ENCODE measurements around the gene RPLP2. TPM values are rescaled to one million over a fixed set of nuclear protein-coding genes. Genes with fewer than 3 reads are reported as not detected.
A peak's percentile ranks its signal among the peaks of the same experiment; 100 is the strongest.

The RPLP2 gene
- total RNA-seq, 2 donors from 2014 or later, result 1,811 to 1,846 TPM

DNA sequence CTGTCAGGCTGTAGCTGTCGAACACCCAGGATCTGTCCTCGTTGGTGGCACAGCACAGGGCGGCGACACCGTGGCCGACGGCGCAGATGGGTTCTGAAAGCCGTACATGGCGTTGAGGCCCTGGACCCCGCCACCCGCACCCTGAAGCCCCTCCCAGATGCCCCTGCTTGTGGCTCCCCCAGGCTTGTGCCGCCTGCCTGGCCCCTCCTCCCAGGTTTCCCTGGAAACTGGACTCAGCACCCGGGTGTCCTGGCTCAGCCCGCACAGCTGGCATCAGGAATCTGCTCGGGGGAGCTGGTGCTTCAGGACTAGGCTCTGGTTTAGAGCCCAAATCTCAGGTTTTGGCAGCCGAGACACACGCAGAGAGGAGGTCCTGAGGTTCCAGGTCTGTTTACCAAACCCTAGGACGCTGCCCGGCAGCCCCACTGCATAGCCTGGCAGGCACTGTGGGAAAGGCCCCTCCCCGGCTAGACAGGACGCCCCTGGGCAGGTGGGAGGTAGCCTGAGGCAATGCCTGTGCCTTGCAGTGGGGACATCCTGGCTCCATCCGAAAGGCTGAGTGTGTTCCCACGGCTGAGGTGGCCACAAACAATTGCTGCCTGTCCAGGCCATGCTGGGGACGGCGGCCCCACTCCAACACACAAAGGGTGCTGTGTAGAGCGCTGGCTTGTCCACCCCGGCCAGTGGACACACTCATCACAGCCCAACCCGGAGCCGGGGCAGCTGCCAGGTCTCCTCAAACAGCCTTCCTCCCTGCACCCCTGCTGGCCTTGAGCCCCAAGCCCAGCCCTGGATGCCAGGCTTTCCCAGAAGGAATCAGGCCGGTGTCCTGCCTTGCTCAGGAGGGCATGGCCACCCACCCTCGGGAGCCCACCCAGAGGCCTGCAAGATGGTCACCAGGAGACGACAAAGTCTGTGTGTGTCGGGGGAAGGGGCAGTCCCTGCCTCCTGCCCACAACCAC, 37.1 kb upstream of the RPLP2 start:
- no peak for ATAC-seq
- DNase-seq, result no peak
- intact Hi-C loops (cut with DNase I, micrococcal nuclease), result no loop called here

DNA sequence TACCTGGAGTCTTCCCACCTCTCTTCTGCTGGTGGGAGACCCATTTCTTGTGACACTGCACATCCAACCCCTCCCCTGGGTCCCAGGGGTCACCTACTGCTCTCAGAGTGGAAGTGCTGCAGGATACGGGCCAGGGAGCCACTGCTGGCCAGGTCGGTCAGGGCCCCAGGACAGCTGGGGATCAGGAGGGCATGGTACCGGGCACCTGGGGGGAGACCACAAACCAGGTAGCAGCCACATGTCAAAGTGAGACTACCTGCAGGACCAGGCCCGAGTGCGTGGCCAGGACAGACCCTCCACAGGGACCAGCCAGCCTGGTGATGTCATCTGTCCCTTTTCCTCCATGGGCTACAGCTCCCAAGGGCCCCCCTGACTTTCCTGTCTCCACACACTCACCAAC, 36.3 kb upstream of the RPLP2 start:
- DNase-seq, result no peak

DNA sequence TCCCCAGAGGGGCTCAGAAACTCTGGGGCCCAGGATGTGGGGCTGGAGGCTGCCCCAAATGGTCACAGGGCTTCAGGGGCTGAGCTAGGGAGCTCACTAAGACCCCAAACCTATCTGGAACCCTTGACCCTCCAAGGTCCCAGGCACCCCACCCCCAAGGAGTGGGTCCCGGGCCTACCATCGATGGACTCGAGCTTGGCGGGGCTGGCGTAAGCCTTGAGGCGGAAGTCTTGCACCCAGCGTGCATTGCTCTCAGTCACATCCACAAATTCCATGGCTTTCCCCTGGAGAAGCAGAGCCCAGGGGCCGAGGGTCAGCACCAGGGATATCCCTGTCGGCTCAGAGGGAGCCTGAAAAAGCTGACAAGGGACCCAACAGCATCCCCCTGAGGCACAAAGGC, 35.9 kb upstream of the RPLP2 start:
- intact Hi-C loops (cut with DNase I, micrococcal nuclease), result no loop called here

More for the DNA sequence above, 36.3 kb upstream of the RPLP2 start:
- intact Hi-C loops (cut with DNase I, micrococcal nuclease), result no loop called here
- no peak for ATAC-seq

DNA sequence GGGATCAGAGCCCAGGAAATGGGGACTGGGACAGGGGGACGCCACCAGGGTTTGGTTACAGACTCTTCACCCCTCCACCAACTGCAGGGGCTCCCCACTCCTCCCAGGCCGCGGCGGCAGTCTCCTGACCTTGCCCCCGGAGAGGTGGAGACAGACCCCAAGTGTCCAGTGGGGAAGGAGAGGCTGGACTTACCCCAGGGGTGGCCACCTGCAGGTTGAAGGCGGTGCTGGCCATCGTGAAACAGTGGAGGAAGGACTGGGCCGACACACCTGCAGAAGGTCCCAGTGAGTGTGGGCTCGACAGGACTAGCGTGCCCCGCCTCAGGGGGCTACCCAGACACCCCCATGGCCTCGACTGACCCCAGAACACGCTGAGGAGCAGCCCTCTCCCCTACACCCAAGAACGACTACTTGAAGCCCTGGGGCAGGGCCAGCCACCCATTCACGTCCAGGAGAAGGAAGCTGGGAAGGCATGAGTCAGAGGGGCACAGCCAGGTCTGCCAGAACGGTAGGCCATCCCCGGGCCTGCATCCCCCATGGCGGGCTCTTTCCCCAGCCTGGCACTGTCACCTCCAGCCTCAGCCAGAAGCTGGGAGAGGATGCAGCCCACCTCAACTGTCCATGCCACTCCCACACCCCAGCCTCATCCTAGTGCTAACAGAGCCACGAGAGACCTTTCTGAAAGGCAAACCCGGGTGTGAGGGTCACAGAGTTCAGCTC, 34.7 kb upstream of the RPLP2 start:
- intact Hi-C loops (cut with DNase I, micrococcal nuclease), result no loop called here
- ATAC-seq (no peak), DNase-seq (no peak)

More for the DNA sequence above, 35.9 kb upstream of the RPLP2 start:
- ATAC-seq, result no peak
- no peak for DNase-seq

DNA sequence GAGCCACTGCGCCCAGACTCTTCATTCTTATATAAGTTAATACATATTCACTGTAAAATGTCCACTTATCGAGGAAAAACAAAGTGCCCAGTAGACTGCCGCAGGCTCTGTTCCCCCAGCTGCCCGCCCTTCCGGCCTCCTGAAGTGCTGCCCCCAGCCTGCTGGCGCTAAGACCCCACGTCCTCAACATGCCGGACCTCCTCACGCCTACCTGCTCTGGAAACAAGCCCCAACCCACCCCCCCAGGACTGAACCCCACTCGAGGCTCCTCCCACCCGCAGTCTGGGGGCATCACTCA, 33.6 kb upstream of the RPLP2 start:
- intact Hi-C loops (cut with DNase I, micrococcal nuclease), result no loop called here
- no peak for ATAC-seq
- DNase-seq, result no peak

DNA sequence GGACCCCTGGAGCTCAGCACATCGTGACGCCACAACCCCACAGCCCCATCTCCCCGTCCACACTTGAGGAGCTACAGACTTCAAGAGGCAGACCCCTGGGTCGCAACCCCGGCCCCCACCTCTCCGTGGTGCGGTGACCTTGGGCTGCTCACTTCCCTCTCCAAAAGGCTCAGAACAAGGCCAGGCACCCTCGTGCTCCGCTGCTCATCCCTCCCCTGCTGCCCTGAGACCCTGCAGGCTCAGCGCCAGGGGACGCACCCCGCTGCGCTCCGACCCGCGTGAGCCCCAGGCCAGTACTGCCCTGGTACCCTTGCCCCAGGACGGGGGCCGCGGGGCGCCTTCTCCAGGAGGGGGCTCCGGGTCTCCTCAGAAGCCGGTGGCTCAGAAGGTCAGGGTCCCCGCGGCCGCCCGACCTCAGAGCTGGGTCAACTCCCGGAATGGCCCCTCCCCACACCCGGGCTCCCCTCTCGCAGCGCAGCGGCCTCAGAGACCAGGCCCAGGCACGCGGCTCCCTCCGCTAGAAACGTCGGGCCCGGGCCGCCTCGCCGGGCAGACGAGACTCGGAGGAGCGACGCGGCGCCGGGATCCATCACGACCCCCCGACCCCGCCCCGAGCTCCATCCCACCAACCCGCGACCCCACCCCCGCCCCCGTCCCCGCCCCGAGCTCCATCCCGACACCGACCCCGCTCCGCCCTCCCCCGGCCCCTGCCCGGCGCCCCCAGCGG, 33.0 kb upstream of the RPLP2 start:
- peak in 1 of 2 donors; percentile 57 for DNase-seq
- peak; percentile 45 for ATAC-seq
- intact Hi-C loops (cut with DNase I, micrococcal nuclease), result no loop called here

DNA sequence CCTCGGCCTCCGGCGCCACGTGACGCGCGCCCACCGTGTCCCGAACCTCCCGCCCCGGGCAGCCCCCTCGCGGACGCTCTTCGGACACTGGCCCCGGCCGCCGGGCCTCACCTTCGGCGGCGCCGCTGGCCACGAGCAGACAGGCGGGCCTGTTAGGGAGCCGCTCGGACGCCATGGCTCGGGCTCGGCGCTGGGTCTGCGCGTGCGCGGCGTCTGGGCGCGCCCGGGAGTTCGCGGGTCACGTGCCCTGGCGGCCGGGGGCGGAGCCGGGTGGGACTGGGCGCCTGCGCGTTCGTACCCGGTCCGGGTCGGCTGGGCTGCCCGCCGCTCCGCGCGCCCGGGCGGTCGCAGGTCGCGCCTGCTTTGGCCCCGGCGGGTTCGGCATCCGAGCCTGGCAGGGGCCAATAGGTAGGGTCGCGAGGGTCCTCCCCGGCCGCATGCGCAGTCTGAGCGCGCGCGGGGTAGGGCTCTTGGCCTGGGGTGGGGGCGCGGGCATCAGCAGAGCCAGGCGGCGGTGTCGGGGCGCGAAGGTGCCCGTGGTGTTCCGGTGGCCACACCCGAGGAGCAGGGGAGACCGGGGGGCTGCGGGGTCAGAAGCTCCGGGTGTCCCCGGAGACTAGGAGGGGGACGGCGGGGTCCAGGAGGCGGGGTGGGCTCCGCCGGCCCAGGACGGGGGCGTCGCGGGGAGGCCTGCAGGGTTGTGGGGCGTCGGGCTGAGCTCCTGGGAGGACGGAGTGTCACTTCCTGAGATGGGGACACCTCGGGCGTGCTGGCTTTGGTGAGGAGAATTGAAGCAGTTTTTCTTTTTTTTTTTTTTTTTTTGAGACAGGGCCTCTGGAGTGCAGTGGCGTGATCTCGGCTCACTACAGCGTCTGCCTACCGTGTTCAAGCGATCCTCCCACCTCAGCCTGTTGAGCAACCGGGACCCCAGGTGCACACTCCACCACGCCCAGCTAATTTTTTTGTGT, 32.2 kb upstream of the RPLP2 start, which contains the start of gene GATD1:
Gene GATD1, minus strand, starts transcription at position 200 of the 968 bp plus-strand sequence. Its CDS starts 25 bp downstream, at position 175.
- intact Hi-C loops (cut with DNase I, micrococcal nuclease), result no loop called here
- ATAC-seq (peak; percentile 90), DNase-seq (peak; percentile 87 to 94)

DNA sequence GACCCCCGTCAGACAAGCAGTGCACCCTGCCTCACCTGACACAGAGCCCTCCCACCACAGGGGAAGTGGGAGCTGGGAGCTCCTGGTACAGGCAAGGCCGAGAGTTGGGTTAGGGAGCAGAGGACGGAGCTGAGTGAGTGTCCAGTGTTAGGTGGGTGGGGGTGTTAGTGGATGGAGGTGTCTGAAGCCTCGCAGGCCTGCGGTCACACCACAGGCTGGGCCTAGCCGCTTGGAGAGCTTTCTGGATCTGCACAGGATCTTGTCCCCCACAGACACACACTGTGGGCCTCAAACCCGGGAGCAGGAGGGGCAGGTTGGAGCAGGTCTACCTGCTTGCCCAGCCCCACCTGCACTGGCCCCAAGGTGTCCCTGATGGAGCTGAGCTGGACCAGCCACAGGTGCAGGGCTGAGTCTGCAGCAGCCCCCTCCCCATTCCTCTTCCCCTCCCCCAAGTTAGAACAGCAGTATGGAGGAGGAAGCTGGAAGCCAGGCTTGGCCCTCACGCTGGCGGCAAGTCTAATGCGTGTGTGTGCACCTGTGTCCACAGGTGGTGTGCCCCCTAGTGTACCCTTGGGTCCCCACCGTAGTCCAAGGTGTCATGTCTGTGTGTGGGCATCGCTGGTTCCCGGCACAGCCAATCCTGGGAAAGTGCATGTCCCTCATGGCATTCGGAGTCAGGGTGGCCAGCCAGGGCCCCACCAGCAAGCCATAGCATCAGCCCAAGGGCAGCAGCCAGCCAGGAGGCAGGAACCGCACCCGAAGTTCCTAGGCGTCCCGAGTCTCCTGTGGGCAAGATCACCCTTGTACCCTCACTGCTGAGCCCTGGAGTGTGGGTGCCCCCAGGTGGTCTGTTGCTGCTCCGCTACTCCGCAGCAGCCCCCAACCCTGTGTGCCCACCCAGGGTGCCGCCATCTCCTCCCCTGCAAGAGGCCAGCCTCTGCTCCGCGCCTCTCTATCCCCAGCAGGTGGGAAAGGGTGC, 30.5 kb upstream of the RPLP2 start:
- no peak for DNase-seq
- no peak for ATAC-seq
- intact Hi-C loops (cut with DNase I, micrococcal nuclease), result no loop called here

DNA sequence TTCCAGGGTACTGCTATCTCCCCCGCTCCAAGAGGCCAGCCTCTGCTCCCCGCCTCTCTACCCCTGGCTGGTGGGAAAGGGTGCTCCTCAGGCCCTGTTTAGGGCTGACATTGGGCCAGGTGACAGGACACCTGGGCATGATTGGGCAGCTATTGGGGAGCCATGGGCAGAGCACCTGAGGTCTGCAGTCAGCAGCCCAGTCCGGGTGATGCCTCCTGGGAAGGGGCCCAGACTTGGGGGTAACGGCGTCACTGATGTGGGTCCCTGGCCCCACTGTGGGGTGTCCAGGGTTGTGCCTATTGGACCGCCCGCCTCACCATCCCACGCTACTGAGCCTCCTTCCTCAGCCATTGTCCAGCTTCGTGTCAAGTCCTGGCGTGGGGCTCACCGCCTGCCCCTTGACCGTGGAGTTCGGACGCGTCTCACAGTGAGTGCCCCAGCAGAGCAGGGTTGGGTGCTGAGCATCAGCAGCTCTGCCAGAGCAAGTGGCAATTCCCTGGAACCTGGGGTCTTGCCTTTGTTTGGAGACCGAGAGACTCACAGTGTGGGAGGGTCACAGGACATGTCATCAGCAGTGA, 29.7 kb upstream of the RPLP2 start:
- ATAC-seq, result no peak
- intact Hi-C loops (cut with DNase I, micrococcal nuclease), result no loop called here
- DNase-seq, result no peak

DNA sequence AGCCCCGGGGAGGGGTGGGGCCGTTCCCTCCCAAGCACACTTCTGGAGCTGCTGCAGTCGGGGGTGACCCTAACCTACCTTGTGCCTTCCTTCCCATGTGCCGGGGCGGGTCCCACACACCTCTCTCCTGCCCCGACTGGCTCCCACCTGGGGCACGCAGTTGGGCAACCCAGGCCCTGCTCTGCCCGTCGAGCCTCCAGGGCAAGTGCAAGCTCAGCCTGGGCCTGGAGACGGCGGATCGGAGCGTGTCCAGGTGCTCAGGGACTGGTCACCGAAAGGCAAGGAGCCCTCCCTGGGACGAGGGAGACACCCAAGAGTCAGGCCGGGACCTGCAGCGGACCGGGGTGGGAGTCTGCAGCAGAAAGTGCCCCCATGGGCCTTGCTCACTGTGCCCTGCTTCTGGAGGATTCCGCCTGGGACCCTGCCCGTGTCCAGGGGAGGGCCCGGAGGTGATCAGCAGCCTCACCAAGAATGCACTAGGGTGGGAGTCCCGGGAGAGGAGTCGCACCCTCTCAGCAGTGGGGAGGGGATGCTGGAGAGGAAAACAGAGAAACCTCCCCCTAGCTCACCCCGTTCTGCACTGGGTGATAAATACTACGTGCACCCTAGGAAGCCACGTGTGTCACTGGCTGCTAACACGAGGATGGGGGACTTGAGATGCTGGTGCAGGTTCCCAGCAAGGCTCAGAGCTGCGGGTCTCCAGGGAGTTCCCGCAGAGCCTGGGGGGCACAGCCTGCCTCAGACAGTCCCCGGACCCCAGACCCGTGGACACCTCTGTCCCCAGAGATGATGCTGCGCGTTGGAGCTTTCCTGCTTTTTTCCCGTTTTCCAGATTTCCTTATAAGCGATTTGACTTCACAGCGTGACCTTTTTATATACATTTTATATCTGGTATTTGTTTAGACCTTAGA, 27.2 kb upstream of the RPLP2 start:
- ATAC-seq (no peak), DNase-seq (peak; percentile 6 to 22)
- intact Hi-C loops (cut with DNase I, micrococcal nuclease), result no loop called here

DNA sequence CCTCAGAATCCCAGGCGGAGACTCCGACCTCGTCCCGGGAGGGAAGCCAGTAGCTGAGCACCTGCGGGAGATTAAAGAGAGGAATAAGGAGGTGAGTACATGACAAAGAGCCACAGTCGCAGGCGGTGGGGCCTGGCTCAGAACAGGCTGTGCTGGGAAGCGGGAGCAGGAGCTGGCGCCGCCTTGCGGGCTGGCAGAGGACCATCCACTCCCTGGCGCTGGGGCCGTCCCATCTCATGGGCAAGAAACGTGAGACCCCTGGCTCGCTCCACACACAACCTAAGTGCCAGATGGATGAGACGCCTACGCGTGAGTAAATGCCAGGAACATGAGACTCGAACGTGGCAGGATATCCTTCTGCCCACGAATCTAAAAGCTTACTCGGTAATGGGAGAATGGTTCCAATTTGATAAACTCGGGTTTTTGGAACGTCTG, 26.2 kb upstream of the RPLP2 start:
- peak; percentile 88 for ATAC-seq
- peak; percentile 82 to 84 for DNase-seq
- intact Hi-C loops (cut with DNase I, micrococcal nuclease), result no loop called here

DNA sequence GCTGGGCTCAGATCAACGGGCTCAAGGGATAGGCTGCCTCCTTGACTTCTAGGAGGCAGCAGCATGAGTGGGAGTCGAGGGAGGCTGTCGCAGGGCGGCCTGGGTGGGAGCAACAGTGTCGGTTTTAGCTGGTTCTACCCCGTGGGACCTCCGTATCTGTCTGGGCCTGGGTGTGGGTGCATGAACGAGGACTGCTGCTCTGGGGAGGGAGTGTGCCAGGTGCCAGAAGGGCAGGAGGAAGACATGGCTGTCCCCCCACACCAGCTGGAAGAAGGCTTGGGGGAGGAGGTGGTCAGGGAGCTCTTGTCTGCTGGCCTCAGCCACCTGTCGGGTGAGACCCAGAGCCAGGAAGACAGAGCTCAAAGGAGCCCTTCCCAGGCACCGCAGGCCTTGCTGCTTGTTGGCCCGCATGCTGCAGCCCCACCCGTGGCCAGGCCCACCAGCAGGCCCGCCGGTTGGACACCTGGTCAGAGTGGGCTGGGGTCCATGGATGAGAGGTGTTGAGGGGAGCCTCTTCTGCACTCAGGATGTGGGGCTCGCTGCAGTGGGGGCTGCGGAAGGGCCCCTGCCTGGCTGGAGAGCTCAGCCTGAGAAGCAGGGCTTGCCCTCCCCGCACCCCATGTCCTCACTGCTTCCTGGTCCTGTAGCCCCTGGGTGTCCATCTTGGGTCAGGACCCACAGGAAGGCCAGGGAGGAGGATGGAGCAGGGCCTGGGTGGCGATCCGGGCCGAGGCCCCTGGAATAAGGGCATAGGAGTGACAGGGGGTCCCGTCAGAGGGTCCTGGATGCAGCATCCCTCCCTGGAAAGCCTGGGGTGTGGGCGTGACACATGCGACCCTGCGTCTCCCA, 23.3 kb upstream of the RPLP2 start:
- intact Hi-C loops (cut with DNase I, micrococcal nuclease), result no loop called here
- ATAC-seq, result no peak
- DNase-seq, result no peak

DNA sequence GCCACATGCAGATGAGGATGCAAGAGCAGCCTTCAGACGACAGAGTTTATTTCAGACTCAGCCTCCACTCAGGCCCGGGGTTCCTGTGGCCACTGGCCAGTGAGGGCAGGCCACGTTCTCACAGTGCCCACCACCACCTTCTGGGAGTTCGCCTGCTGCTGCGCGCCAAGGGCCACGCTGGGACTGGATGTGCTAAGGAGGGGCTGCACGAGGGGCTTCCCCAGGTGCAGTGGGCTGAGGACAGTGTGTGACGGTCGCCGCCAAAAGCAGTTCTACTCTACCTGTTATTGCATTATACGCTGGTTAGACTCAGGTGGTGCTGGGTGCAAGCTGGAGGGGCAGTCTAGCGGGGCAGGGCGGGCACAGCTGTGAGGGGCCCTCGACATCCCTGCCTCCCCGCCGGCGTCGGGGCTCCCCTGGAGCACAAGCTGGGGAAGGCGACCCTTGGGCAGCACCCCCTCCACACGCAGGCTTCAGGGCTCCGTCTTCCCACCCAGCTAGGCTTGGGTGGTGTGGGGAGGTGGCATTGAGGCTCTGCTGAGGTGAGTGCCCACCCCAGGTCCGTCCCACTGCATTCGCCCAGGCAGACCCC, 22.6 kb upstream of the RPLP2 start:
- no peak for ATAC-seq
- intact Hi-C loops (cut with DNase I, micrococcal nuclease), result no loop called here
- DNase-seq, result no peak

DNA sequence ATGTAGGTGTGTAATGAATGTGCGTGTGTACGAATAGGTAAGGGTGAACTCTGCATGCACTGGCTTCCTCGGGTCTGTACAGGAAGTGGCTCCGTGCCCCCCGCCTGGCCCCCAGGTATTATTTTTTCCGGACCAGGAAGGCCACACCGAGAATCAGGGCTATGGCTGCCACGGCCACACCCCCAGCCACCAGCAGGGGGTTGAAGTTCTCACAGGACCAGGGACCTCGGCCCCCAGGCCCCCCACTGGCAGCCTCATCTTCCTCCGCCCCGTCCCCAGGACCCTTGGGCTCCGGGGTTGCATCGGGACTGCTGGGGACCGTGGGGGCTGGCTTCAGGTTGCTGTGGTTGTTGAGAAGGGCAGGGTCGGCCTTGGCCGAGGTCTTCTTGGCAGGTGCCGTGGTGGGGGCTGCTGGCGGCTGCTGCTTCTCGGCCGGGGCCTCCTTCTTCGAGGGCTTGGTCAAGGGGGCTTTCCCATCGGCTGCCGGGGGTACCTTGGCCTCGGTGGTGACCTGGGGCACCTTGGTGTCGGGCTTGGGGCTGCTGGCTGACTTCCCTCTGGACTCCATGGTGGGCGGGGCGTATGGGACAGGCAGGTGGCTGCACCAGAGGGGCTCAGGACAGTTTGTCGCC, 21.6 kb upstream of the RPLP2 start:
- ATAC-seq, result no peak
- DNase-seq, result no peak
- intact Hi-C loops (cut with DNase I, micrococcal nuclease), result no loop called here

Data from left colon (tissue), 2 donors.